ENCODE measurements around the gene KRT2. TPM values are rescaled to one million over a fixed set of nuclear protein-coding genes. Genes with fewer than 3 reads are reported as not detected.

Gene KRT2
- total and polyA plus RNA-seq, 2 donors (not counting 1 experiment from before 2014, with no cell fraction given), result 0.04 TPM; not detected in 1

DNA sequence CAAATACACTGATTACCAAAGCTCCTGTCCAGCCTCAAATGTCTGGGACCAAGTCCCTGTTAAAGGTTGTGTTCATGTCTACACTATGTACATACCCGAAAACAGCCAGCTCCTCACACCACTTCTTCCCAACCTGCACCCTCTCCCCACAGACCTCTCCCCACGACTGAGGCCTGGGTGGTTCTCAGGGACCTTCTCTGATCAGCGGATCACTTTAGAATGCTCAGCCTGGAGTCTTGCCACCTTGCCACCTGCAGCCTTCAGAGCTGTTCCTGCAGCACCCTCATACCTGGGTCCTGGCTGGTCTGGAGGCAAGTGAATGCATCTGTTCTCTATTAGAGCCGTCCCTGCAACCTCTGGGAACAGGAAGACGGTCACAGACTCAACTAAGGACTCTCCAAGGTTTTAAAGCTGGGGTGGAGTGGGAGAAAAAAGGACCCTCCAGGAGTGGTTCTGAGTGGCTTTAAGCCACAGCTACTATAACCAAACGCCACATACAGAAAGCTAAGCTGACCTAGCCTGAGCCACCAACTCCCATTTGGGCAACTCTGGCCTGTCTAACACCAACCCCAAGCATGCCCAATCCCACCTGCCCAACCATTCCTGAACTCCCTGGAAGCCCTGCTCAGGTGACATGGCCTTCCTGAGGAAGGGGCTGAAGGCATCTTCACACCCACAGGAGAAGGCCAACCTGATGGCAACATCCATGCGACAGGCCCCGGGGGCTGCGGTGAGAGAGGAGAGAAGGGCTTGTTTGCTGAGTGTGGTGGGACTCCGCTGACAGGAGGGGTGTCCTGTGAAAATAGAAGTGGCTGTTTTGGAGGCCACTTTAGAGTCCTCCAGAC lies 8.6 kb downstream of the KRT2 start:
- H3K4me2 ChIP-seq (replicated peaks; ENCODE audit: low read depth, low read length, poor library complexity, severe bottlenecking), result no peak overlapping the region
- H3K27me3 Mint-ChIP-seq, result peaks cover 16% of the 10 kb centered on the region
- no peak for DNase-seq
- ChIA-PET CTCF (no interaction called here), POLR2A (no interaction called here)
- peaks cover 0 to 4% (median 0%) of the 10 kb centered on the region in 3 donors for H3K9me3 ChIP-seq (ENCODE audit: control extremely low read depth in 1 of 3, control insufficient read depth in 2 of 3, insufficient read depth in 1 of 3, low read length in 2 of 3)
- no peak overlapping the region for H3K27ac ChIP-seq (ENCODE audit: low read length in 2 of 2)
- TF ChIP-seq, protein P1, sequence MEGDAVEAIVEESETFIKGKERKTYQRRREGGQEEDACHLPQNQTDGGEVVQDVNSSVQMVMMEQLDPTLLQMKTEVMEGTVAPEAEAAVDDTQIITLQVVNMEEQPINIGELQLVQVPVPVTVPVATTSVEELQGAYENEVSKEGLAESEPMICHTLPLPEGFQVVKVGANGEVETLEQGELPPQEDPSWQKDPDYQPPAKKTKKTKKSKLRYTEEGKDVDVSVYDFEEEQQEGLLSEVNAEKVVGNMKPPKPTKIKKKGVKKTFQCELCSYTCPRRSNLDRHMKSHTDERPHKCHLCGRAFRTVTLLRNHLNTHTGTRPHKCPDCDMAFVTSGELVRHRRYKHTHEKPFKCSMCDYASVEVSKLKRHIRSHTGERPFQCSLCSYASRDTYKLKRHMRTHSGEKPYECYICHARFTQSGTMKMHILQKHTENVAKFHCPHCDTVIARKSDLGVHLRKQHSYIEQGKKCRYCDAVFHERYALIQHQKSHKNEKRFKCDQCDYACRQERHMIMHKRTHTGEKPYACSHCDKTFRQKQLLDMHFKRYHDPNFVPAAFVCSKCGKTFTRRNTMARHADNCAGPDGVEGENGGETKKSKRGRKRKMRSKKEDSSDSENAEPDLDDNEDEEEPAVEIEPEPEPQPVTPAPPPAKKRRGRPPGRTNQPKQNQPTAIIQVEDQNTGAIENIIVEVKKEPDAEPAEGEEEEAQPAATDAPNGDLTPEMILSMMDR (IDR thresholded peaks at IDR 0.05), result no peak
- no peak for TF ChIP-seq EZH2 (IDR thresholded peaks at IDR 0.05; ENCODE audit: borderline replicate concordance, insufficient read depth, low read depth, low read length, poor library complexity, severe bottlenecking)
- H3K4me1 ChIP-seq (ENCODE audit: control insufficient read depth in 2 of 2, insufficient read depth in 2 of 2, low read length in 2 of 2), result no peaks in the 10 kb centered on the region
- no peak overlapping the region for H3K4me3 ChIP-seq (ENCODE audit: control extremely low read depth in 1 of 5, extremely low read depth in 1 of 5, insufficient read depth in 1 of 5, low read depth in 2 of 5, low read length in 4 of 5)
- no peak overlapping the region for H2AFZ ChIP-seq (ENCODE audit: insufficient read depth, low read depth, low read length, poor library complexity, severe bottlenecking)
- peaks cover 0 to 4% (median 0%) of the 10 kb centered on the region in 4 experiments for H3K27me3 ChIP-seq (replicated peaks in 1 of 4; ENCODE audit: control extremely low read depth in 1 of 4, control insufficient read depth in 3 of 4, insufficient read depth in 4 of 4, low read length in 3 of 4)
- no peak overlapping the region for H3K4me3 Mint-ChIP-seq
- peaks cover 2% of the 10 kb centered on the region for H3K9me3 Mint-ChIP-seq (ENCODE audit: insufficient read depth)
- H3K4me1 Mint-ChIP-seq, result no peaks in the 10 kb centered on the region
- no peaks in the 10 kb centered on the region for H3K79me2 ChIP-seq (ENCODE audit: control insufficient read depth, insufficient read depth, low read length)
- no peak overlapping the region for H3K27ac Mint-ChIP-seq
- H3K36me3 ChIP-seq (replicated peaks in 1 of 2; ENCODE audit: control extremely low read depth in 1 of 2, control insufficient read depth in 1 of 2, extremely low read depth in 1 of 2, insufficient read depth in 2 of 2, low read length in 1 of 2), result no peaks in the 10 kb centered on the region
- H3K9ac ChIP-seq (ENCODE audit: low read length), result no peak overlapping the region
- WGBS (ENCODE audit: insufficient coverage), result 67% methylated on average over 6 of the region's 10 CpGs
- no peaks in the 10 kb centered on the region for H4K20me1 ChIP-seq (ENCODE audit: control insufficient read depth, insufficient read depth, low read length, poor library complexity, severe bottlenecking)
- intact Hi-C loops (cut with micrococcal nuclease), result no loop called here
- no peak for ATAC-seq (ENCODE audit: low read depth)

DNA sequence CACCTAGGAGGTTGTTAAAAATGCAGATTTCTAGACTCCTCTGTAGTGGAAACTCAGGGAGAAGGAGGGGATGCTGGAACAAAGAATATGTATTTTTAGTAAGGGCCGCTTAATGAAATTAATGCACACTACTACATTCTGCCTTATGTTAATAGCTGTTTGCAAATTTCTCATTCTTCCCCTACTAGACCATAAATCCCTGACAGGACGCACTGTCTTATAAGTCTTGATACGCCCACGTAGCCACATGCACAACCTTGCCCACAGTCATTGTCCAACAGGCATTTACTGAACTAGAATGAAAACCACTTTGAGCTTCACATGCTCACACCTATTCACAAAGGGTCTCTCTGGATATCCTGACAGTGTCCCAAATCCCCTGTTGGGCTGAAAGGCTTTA lies 10.5 kb downstream of the KRT2 start:
- intact Hi-C loops (cut with micrococcal nuclease), result no loop called here
- Mint-ChIP-seq H3K4me3 (no peak overlapping the region), H3K27ac (no peak overlapping the region), H3K27me3 (peaks cover 21% of the 10 kb centered on the region), H3K4me1 (no peaks in the 10 kb centered on the region), H3K9me3 (ENCODE audit: insufficient read depth) (peaks cover 2% of the 10 kb centered on the region)
- no peak overlapping the region for H2AFZ ChIP-seq (ENCODE audit: insufficient read depth, low read depth, low read length, poor library complexity, severe bottlenecking)
- H3K4me3 ChIP-seq (ENCODE audit: control extremely low read depth in 1 of 5, extremely low read depth in 1 of 5, insufficient read depth in 1 of 5, low read depth in 2 of 5, low read length in 4 of 5), result no peak overlapping the region
- no peak for TF ChIP-seq EZH2 (IDR thresholded peaks at IDR 0.05; ENCODE audit: borderline replicate concordance, insufficient read depth, low read depth, low read length, poor library complexity, severe bottlenecking)
- TF ChIP-seq, protein P1 (IDR thresholded peaks at IDR 0.05), result no peak
- no peaks in the 10 kb centered on the region for H3K79me2 ChIP-seq (ENCODE audit: control insufficient read depth, insufficient read depth, low read length)
- ChIA-PET CTCF (no interaction called here), POLR2A (no interaction called here)
- no peak for ATAC-seq (ENCODE audit: low read depth)
- no peaks in the 10 kb centered on the region for H3K4me1 ChIP-seq (ENCODE audit: control insufficient read depth in 2 of 2, insufficient read depth in 2 of 2, low read length in 2 of 2)
- H3K27ac ChIP-seq (ENCODE audit: low read length in 2 of 2), result no peak overlapping the region
- H3K27me3 ChIP-seq (replicated peaks in 1 of 4; ENCODE audit: control extremely low read depth in 1 of 4, control insufficient read depth in 3 of 4, insufficient read depth in 4 of 4, low read length in 3 of 4), result peaks cover 0 to 4% (median 0%) of the 10 kb centered on the region in 4 experiments
- H3K9ac ChIP-seq (ENCODE audit: low read length), result no peak overlapping the region
- WGBS (ENCODE audit: insufficient coverage), result 96% methylated on average over 3 of the region's 4 CpGs
- H3K4me2 ChIP-seq (replicated peaks; ENCODE audit: low read depth, low read length, poor library complexity, severe bottlenecking), result no peak overlapping the region
- no peaks in the 10 kb centered on the region for H3K36me3 ChIP-seq (replicated peaks in 1 of 2; ENCODE audit: control extremely low read depth in 1 of 2, control insufficient read depth in 1 of 2, extremely low read depth in 1 of 2, insufficient read depth in 2 of 2, low read length in 1 of 2)
- DNase-seq, result no peak
- no peaks in the 10 kb centered on the region for H4K20me1 ChIP-seq (ENCODE audit: control insufficient read depth, insufficient read depth, low read length, poor library complexity, severe bottlenecking)
- H3K9me3 ChIP-seq (ENCODE audit: control extremely low read depth in 1 of 3, control insufficient read depth in 2 of 3, insufficient read depth in 1 of 3, low read length in 2 of 3), result no peaks in the 10 kb centered on the region

Data from B cell (primary cell).